Tibial nerve (tissue), 4 donors: Measurements from ENCODE around the gene GGA1.

ENCODE experiments used
- CTCF ChIP-seq, 5 experiments: fragments of 200-600 bp in 3 of 5; fragments of 450-650 bp in 2 of 5; sonication (generic) in 3 of 5; IDR thresholded peaks; one replicate each; pipeline ENCODE4 v1.5.1; 2016 to 2019; ENCODE audit warnings: antibody characterized with exemption in 5 of 5, mild to moderate bottlenecking in 3 of 5, moderate library complexity in 2 of 5
- EP300 ChIP-seq, 2 donors: sonication (generic); formaldehyde crosslinking; IDR thresholded peaks; one replicate each; pipeline ENCODE4 v1.6.1; 2017; ENCODE audit warnings: antibody characterized with exemption in 2 of 2, mild to moderate bottlenecking in 1 of 2
- POLR2A ChIP-seq, 2 donors: fragments of 450-650 bp; IDR thresholded peaks; one replicate each; pipeline ENCODE4 v1.6.1; 2017; ENCODE audit warnings: antibody characterized with exemption in 2 of 2, mild to moderate bottlenecking in 2 of 2, moderate library complexity in 2 of 2

GRCh38 chr22:37655252-37655563 lies 46.6 kb downstream of the GGA1 start:
- TF ChIP-seq CTCF (IDR thresholded peaks at IDR 0.05) (no peak), EP300 (IDR thresholded peaks at IDR 0.05) (no peak), POLR2A (IDR thresholded peaks at IDR 0.05) (no peak)
